ENCODE measurements around the gene PTGS2. TPM values are rescaled to one million over a fixed set of nuclear protein-coding genes. Genes with fewer than 3 reads are reported as not detected.

Gene PTGS2
- total RNA-seq, 1 experiment from 2014 or later: 0.91 TPM

DNA sequence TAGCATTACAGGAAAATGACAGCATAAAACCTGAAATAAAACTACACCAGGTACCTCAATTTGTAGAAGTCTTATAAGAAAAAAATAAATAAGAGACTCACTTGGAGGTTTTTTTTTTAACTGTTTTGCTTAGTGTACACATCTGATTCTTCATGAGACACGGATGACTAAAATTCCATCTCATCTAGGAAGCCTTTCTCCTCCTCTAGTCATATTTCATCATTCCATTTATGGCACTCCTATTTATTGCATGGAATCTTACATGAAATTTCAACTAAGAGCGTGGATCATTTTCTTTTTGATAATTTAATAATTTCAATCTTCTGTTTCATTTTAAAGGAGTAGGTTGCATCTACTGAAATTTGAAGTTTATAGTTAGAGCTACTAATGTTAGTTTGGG, 1.6 kb upstream of the PTGS2 start:
- Histone ChIP-seq H3K27ac (ENCODE audit: low read depth, low read length) (no peak overlapping the region), H3K9me2 (ENCODE audit: insufficient read depth) (no peaks in the 10 kb centered on the region), H3K4me2 (ENCODE audit: low read length) (no peak overlapping the region), H3K9me3 (ENCODE audit: control insufficient read depth in 1 of 2, insufficient read depth in 1 of 2, low read depth in 1 of 2, low read length in 2 of 2) (no peaks in the 10 kb centered on the region), H3K9ac (ENCODE audit: low read length) (no peak overlapping the region), H3K79me2 (ENCODE audit: insufficient read depth, low read length) (no peaks in the 10 kb centered on the region), H3K27me3 (ENCODE audit: insufficient read depth, low read length) (no peaks in the 10 kb centered on the region), H2AFZ (ENCODE audit: low read depth, low read length, poor library complexity, severe bottlenecking) (no peak overlapping the region), H3K4me3 (replicated peaks in 1 of 2; ENCODE audit: low read depth in 1 of 2, low read length in 2 of 2) (no peak overlapping the region), H3K4me1 (ENCODE audit: control insufficient read depth in 1 of 2, insufficient read depth in 2 of 2, low read length in 2 of 2) (peaks cover 0 to 16% of the 10 kb centered on the region in 2 experiments; a peak in 3 of 4 replicates), H3K36me3 (ENCODE audit: control insufficient read depth in 1 of 2, insufficient read depth in 2 of 2, low read length in 2 of 2) (no peaks in the 10 kb centered on the region), H4K20me1 (ENCODE audit: insufficient read depth) (no peaks in the 10 kb centered on the region)
- intact Hi-C loops (cut with micrococcal nuclease): loop anchor here (2.0 kb wide), 2 partner anchors 77 to 199 kb away; no protein-coding TSS in a partner anchor
- ChIA-PET RAD21 (ENCODE audit: low non-redundant PET in 1 of 2, low total read pairs in 2 of 2, uncharacterized antibody in 2 of 2, unreplicated experiment in 2 of 2) (no interaction called here), POLR2A (no interaction called here), CTCF (interaction anchor here (1.2 kb wide), 2 partner anchors 35 to 197 kb away, joined by 3 to 4 read pairs; no protein-coding TSS in a partner anchor)
- no peak for DNase-seq (ENCODE audit: low read depth, low spot score)
- no peak for ATAC-seq
- BruUV-seq (replicated peaks): no TSS peak
- TF ChIP-seq EZH2phosphoT487 (IDR thresholded peaks at IDR 0.05; ENCODE audit: borderline replicate concordance) (no peak), EZH2 (IDR thresholded peaks at IDR 0.05) (no peak), SRF (IDR thresholded peaks at IDR 0.05; ENCODE audit: low read depth) (no peak), SIN3A (IDR thresholded peaks at IDR 0.05; ENCODE audit: low read depth) (no peak), POLR2A (IDR thresholded peaks at IDR 0.05; ENCODE audit: borderline replicate concordance, extremely low read depth, insufficient read depth, insufficient read length) (no peak), TCF7L2 (IDR thresholded peaks at IDR 0.05; ENCODE audit: borderline replicate concordance, extremely low read depth, insufficient read depth, insufficient read length) (no peak), ZNF274 (IDR thresholded peaks at IDR 0.05; ENCODE audit: low read depth, low read length) (no peak), RAD21 (IDR thresholded peaks at IDR 0.05; ENCODE audit: low read depth) (no peak), SP1 (IDR thresholded peaks at IDR 0.05; ENCODE audit: low read depth) (no peak), ELF1 (IDR thresholded peaks at IDR 0.05; ENCODE audit: borderline replicate concordance, low read depth) (no peak), CBX3 (IDR thresholded peaks at IDR 0.05; ENCODE audit: low read depth) (no peak), YY1 (IDR thresholded peaks at IDR 0.05; ENCODE audit: extremely low read depth, insufficient replicate concordance, low read depth, low read length) (no peak), JUND (IDR thresholded peaks at IDR 0.05) (no peak), ZFX (IDR thresholded peaks at IDR 0.05) (no peak)
- TF ChIP-seq, protein P1, sequence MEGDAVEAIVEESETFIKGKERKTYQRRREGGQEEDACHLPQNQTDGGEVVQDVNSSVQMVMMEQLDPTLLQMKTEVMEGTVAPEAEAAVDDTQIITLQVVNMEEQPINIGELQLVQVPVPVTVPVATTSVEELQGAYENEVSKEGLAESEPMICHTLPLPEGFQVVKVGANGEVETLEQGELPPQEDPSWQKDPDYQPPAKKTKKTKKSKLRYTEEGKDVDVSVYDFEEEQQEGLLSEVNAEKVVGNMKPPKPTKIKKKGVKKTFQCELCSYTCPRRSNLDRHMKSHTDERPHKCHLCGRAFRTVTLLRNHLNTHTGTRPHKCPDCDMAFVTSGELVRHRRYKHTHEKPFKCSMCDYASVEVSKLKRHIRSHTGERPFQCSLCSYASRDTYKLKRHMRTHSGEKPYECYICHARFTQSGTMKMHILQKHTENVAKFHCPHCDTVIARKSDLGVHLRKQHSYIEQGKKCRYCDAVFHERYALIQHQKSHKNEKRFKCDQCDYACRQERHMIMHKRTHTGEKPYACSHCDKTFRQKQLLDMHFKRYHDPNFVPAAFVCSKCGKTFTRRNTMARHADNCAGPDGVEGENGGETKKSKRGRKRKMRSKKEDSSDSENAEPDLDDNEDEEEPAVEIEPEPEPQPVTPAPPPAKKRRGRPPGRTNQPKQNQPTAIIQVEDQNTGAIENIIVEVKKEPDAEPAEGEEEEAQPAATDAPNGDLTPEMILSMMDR (IDR thresholded peaks at IDR 0.05 in 2 of 3, conservative IDR thresholded peaks at IDR 0.05 in 1 of 3; ENCODE audit: borderline replicate concordance in 1 of 3, insufficient read depth in 1 of 3, low read depth in 2 of 3, low read length in 2 of 3): no peak
- TF ChIP-seq, protein P2, sequence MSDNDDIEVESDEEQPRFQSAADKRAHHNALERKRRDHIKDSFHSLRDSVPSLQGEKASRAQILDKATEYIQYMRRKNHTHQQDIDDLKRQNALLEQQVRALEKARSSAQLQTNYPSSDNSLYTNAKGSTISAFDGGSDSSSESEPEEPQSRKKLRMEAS (IDR thresholded peaks at IDR 0.05): no peak
- TF ChIP-seq, protein P3, sequence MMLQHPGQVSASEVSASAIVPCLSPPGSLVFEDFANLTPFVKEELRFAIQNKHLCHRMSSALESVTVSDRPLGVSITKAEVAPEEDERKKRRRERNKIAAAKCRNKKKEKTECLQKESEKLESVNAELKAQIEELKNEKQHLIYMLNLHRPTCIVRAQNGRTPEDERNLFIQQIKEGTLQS (IDR thresholded peaks at IDR 0.05): no peak
- TF ChIP-seq, protein P4, sequence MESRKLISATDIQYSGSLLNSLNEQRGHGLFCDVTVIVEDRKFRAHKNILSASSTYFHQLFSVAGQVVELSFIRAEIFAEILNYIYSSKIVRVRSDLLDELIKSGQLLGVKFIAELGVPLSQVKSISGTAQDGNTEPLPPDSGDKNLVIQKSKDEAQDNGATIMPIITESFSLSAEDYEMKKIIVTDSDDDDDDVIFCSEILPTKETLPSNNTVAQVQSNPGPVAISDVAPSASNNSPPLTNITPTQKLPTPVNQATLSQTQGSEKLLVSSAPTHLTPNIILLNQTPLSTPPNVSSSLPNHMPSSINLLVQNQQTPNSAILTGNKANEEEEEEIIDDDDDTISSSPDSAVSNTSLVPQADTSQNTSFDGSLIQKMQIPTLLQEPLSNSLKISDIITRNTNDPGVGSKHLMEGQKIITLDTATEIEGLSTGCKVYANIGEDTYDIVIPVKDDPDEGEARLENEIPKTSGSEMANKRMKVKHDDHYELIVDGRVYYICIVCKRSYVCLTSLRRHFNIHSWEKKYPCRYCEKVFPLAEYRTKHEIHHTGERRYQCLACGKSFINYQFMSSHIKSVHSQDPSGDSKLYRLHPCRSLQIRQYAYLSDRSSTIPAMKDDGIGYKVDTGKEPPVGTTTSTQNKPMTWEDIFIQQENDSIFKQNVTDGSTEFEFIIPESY (IDR thresholded peaks at IDR 0.05; ENCODE audit: extremely low read depth, insufficient replicate concordance, low read length): no peak

Data from HCT116 (cell line).